Liver (tissue), 9 donors: ENCODE results near the gene DCBLD2. TPM values are rescaled to one million over a fixed set of nuclear protein-coding genes. Genes with fewer than 3 reads are reported as not detected.
"Not testable (repeated sequence)": the region's sequence is repeated elsewhere in the genome, so short reads cannot be mapped to it uniquely, and the experiment has no call there.

ENCODE experiments used
- DNase-seq: peaks from one replicate; pipeline ENCODE4 v3.0.0-alpha.2; 2017; ENCODE audit warnings: low spot score
- H3K27ac ChIP-seq, 2 donors: one replicate each; pipeline ENCODE4 v1.7.0; 2013; ENCODE audit warnings: inconsistent platforms in 2 of 2, low read length in 2 of 2, control low read depth in 1 of 2, low read depth in 1 of 2, mild to moderate bottlenecking in 1 of 2
- H3K27me3 ChIP-seq, 4 donors: one replicate each; pipeline versions ENCODE4 v1.6.1 to v1.7.0; 2013; ENCODE audit warnings: low read length in 3 of 4, inconsistent platforms in 1 of 4, mild to moderate bottlenecking in 1 of 4, moderate library complexity in 1 of 4; ENCODE audit not compliant: control insufficient read depth in 4 of 4, insufficient read depth in 4 of 4
- H3K36me3 ChIP-seq, 4 donors: one replicate each; pipeline versions ENCODE4 v1.6.1 to v1.7.0; 2013; ENCODE audit warnings: low read length in 3 of 4, mild to moderate bottlenecking in 3 of 4, low read depth in 1 of 4, moderate library complexity in 1 of 4; ENCODE audit not compliant: control insufficient read depth in 4 of 4, insufficient read depth in 3 of 4
- H3K4me1 ChIP-seq, 4 donors: one replicate each; pipeline versions ENCODE4 v1.6.1 to v1.7.0; 2013; ENCODE audit warnings: low read length in 3 of 4, mild to moderate bottlenecking in 3 of 4, moderate library complexity in 1 of 4; ENCODE audit not compliant: control insufficient read depth in 4 of 4, insufficient read depth in 4 of 4
- H3K4me3 ChIP-seq, 3 donors: one replicate each; pipeline versions ENCODE4 v1.6.1 to v1.7.0; 2013; ENCODE audit warnings: low read length in 3 of 3, control low read depth in 1 of 3, low read depth in 1 of 3, mild to moderate bottlenecking in 1 of 3
- H3K9ac ChIP-seq, 2 donors: one replicate each; pipeline ENCODE4 v1.7.0; 2013; ENCODE audit warnings: low read length in 2 of 2, mild to moderate bottlenecking in 2 of 2, moderate library complexity in 2 of 2, control low read depth in 1 of 2, low read depth in 1 of 2
- H3K9me3 ChIP-seq, 4 donors: one replicate each; pipeline versions ENCODE4 v1.6.1 to v1.7.0; 2013; ENCODE audit warnings: low read length in 3 of 4; ENCODE audit not compliant: control insufficient read depth in 4 of 4
- ATF3 ChIP-seq: IDR thresholded peaks from 2 replicates; pipeline ENCODE4 v1.6.1; 2016; ENCODE audit warnings: antibody characterized with exemption
- CTCF ChIP-seq: fragments of 150-350 bp; IDR thresholded peaks from 2 replicates; pipeline ENCODE4 v1.5.1; 2017; ENCODE audit warnings: improper control_type of control experiment, low read depth, low read length; ENCODE audit not compliant: missing input control
- EGR1 ChIP-seq, 2 donors: IDR thresholded peaks; 2 replicates each; pipeline ENCODE4 v1.6.1; 2016 to 2018; ENCODE audit warnings: antibody characterized with exemption in 2 of 2, low read depth in 2 of 2
- FOXA1 ChIP-seq: IDR thresholded peaks from 2 replicates; pipeline ENCODE4 v1.6.1; 2016; ENCODE audit warnings: antibody characterized with exemption
- FOXA2 ChIP-seq: IDR thresholded peaks from 2 replicates; pipeline ENCODE4 v1.6.1; 2016; ENCODE audit warnings: antibody characterized with exemption
- GABPA ChIP-seq, 2 donors: IDR thresholded peaks in 1 of 2; conservative IDR thresholded peaks in 1 of 2; 2 replicates each; pipeline ENCODE4 v1.6.1; 2016; ENCODE audit warnings: antibody characterized with exemption in 2 of 2, mild to moderate bottlenecking in 1 of 2, moderate library complexity in 1 of 2
- HNF4A ChIP-seq, 2 donors: conservative IDR thresholded peaks; 2 replicates each; pipeline ENCODE4 v1.6.1; 2016; ENCODE audit warnings: antibody characterized with exemption in 2 of 2, mild to moderate bottlenecking in 2 of 2
- HNF4G ChIP-seq: IDR thresholded peaks from 2 replicates; pipeline ENCODE4 v1.6.1; 2016; ENCODE audit warnings: antibody characterized with exemption
- JUND ChIP-seq, 2 donors: IDR thresholded peaks; 2 replicates each; pipeline ENCODE4 v1.6.1; 2016; ENCODE audit warnings: antibody characterized with exemption in 2 of 2
- NR2F2 ChIP-seq: IDR thresholded peaks from 2 replicates; pipeline ENCODE4 v1.6.1; 2016; ENCODE audit warnings: antibody characterized with exemption
- RAD21 ChIP-seq, 2 donors: IDR thresholded peaks; 2 replicates each; pipeline ENCODE4 v1.6.1; 2016; ENCODE audit warnings: antibody characterized with exemption in 2 of 2, mild to moderate bottlenecking in 2 of 2
- REST ChIP-seq: IDR thresholded peaks from 2 replicates; pipeline ENCODE4 v1.6.1; 2016; ENCODE audit warnings: antibody characterized with exemption, mild to moderate bottlenecking
- RXRA ChIP-seq, 2 donors: IDR thresholded peaks; 2 replicates each; pipeline ENCODE4 v1.6.1; 2017 to 2018; ENCODE audit warnings: antibody characterized with exemption in 2 of 2, mild to moderate bottlenecking in 1 of 2
- SP1 ChIP-seq: IDR thresholded peaks from 2 replicates; pipeline ENCODE4 v1.6.1; 2018; ENCODE audit warnings: antibody characterized with exemption, mild to moderate bottlenecking
- TAF1 ChIP-seq: conservative IDR thresholded peaks from 2 replicates; pipeline ENCODE4 v1.6.1; 2016; ENCODE audit warnings: antibody characterized with exemption, mild to moderate bottlenecking
- YY1 ChIP-seq: IDR thresholded peaks from 2 replicates; pipeline ENCODE4 v1.6.1; 2016; ENCODE audit warnings: antibody characterized with exemption, mild to moderate bottlenecking
- WGBS: extraction: QIAGEN DNeasy Blood & Tissue Kit; methylation state at CpG from one replicate; pipeline ENCODE4 v1.1.7; 2013; 5-methylcytosine and 5-hydroxymethylcytosine counted together
- polyA plus RNA-seq, 2 donors: library from polyadenylated mRNA; stranded (reverse) in 1 of 2; unstranded in 1 of 2; fragments of 200-250 nt in 1 of 2; fragments of >200 nt in 1 of 2; fragmentation: Nextera tagmentation in 1 of 2; extraction: Ambion mirVana in 1 of 2; gene quantifications; one replicate each; pipeline versions ENCODE4 v1.2.1 to v1.2.3, GENCODE V29; 2013 to 2015
- total RNA-seq, 2 donors: library from RNA; depleted of rRNA; stranded (reverse); fragments of >200 nt; gene quantifications; one replicate each; pipeline ENCODE4 v1.2.3, GENCODE V29; 2014
- TF ChIP-seq, protein P1 (sequence below): IDR thresholded peaks from 2 replicates; pipeline ENCODE4 v1.6.1; 2016; ENCODE audit warnings: antibody characterized with exemption
- TF ChIP-seq, protein P2 (sequence below): IDR thresholded peaks from 2 replicates; pipeline ENCODE4 v1.6.1; 2016; ENCODE audit warnings: antibody characterized with exemption
- donor health status: healthy.
- donor health status: healthy.
- donor health status: healthy.
- donor health status: healthy.
- donor health status: healthy.

The DCBLD2 gene
- total and polyA plus RNA-seq, 4 donors = 4.7 to 14.7 (median 9.1) TPM

GRCh38 chr3:98874602-98875249 lies 26.8 kb downstream of the DCBLD2 start:
- H3K27ac ChIP-seq = no peak overlapping the region
- no peak for DNase-seq
- H3K4me3 ChIP-seq = no peak overlapping the region
- TF ChIP-seq HNF4G (no peak), SP1 (no peak), JUND (IDR thresholded peaks at IDR 0.05) (no peak)
- TF ChIP-seq, protein P1, sequence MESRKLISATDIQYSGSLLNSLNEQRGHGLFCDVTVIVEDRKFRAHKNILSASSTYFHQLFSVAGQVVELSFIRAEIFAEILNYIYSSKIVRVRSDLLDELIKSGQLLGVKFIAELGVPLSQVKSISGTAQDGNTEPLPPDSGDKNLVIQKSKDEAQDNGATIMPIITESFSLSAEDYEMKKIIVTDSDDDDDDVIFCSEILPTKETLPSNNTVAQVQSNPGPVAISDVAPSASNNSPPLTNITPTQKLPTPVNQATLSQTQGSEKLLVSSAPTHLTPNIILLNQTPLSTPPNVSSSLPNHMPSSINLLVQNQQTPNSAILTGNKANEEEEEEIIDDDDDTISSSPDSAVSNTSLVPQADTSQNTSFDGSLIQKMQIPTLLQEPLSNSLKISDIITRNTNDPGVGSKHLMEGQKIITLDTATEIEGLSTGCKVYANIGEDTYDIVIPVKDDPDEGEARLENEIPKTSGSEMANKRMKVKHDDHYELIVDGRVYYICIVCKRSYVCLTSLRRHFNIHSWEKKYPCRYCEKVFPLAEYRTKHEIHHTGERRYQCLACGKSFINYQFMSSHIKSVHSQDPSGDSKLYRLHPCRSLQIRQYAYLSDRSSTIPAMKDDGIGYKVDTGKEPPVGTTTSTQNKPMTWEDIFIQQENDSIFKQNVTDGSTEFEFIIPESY = no peak
- H3K9me3 ChIP-seq = no peaks in the 10 kb centered on the region
- H3K4me1 ChIP-seq = no peaks in the 10 kb centered on the region
- no peak overlapping the region for H3K9ac ChIP-seq
- H3K27me3 ChIP-seq = no peaks in the 10 kb centered on the region
- whole genome bisulfite sequencing = 84% methylated on average over 6 of the region's 6 CpGs
- H3K36me3 ChIP-seq = peaks cover 0 to 4% (median 2%) of the 10 kb centered on the region in 4 donors

DNA sequence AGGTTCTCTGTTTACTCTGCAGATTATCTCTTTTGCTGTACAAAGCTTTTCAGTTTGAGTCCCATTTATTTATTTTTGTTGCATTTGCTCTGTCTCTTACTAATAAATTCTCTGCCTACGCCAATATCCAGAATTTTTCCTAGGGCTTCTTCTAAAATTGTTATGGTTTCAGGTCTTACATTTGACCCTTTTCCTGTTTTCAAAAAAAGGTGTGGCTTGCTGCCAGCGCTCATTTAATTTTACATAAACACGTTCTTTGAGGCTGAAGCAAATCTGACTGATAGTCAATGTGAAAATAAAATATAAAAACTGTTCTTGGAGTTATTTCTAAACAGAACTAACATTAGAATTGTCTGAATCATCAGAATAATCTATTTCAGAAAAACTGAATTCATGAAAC lies 32.1 kb downstream of the DCBLD2 start:
- Histone ChIP-seq H3K4me3 (no peak overlapping the region), H3K9me3 (peaks cover 0 to 2% (median 0%) of the 10 kb centered on the region in 4 donors), H3K36me3 (peaks cover 0 to 4% (median 0%) of the 10 kb centered on the region in 4 donors), H3K27me3 (no peaks in the 10 kb centered on the region), H3K9ac (no peak overlapping the region), H3K4me1 (no peaks in the 10 kb centered on the region), H3K27ac (no peak overlapping the region)
- DNase-seq = no peak
- 89% methylated on average over 3 of the region's 3 CpGs for WGBS
- TF ChIP-seq, protein P2, sequence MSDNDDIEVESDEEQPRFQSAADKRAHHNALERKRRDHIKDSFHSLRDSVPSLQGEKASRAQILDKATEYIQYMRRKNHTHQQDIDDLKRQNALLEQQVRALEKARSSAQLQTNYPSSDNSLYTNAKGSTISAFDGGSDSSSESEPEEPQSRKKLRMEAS = no peak
- TF ChIP-seq EGR1 (IDR thresholded peaks at IDR 0.05; ENCODE audit: low read depth in 2 of 2) = no peak
- TF ChIP-seq HNF4A (conservative IDR thresholded peaks at IDR 0.05) = no peak
- no peak for TF ChIP-seq RAD21 (IDR thresholded peaks at IDR 0.05)
- TF ChIP-seq YY1 = no peak
- TF ChIP-seq NR2F2 = no peak
- no peak for TF ChIP-seq GABPA (IDR thresholded peaks at IDR 0.05 in 1 of 2, conservative IDR thresholded peaks at IDR 0.05 in 1 of 2)
- TF ChIP-seq FOXA2 = no peak
- TF ChIP-seq, protein P1 = no peak
- TF ChIP-seq RXRA (IDR thresholded peaks at IDR 0.05) = no peak
- TF ChIP-seq JUND (IDR thresholded peaks at IDR 0.05) = no peak
- no peak for TF ChIP-seq REST
- no peak for TF ChIP-seq ATF3
- TF ChIP-seq FOXA1 = no peak
- no peak for TF ChIP-seq HNF4G
- no peak for TF ChIP-seq CTCF
- TF ChIP-seq TAF1 = no peak

DNA sequence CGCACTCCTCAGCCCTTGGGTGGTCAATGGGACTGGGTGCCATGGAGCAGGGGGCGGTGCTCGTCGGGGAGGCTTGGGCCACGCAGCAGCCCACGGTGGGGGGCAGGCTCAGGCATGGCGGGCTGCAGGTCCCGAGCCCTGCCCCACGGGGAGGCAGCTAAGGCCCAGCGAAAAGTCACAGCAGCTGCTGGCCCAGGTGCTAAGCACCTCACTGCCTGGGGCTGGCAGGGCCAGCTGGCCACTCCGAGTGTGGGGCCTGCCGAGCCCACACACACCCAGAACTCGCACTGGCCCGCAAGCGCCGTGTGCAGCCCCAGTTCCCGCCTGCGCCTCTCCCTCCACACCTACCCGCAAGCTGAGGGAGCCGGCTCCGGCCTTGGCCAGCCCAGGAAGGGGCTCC lies 43.5 kb downstream of the DCBLD2 start:
- not testable (repeated sequence) for DNase-seq, H3K36me3 ChIP-seq, H3K9ac ChIP-seq, H3K4me1 ChIP-seq, H3K9me3 ChIP-seq, H3K27ac ChIP-seq, H3K4me3 ChIP-seq, H3K27me3 ChIP-seq
- 92% methylated on average over 21 of the region's 21 CpGs for WGBS
